Nephron progenitor cell (in vitro differentiated cells): Measurements from ENCODE around the gene RCL1.

ENCODE experiments used
- DNase-seq: peaks from one replicate; pipeline ENCODE4 v3.0.0; 2021
- H3K27ac Mint-ChIP-seq: 2 replicates; pipeline ENCODE4 v1.8.0; 2021; ENCODE audit warnings: mild to moderate bottlenecking, moderate library complexity, mixed read lengths
- H3K27me3 Mint-ChIP-seq: 2 replicates; pipeline ENCODE4 v1.8.0; 2021; ENCODE audit warnings: mild to moderate bottlenecking, low read depth, mixed read lengths; ENCODE audit not compliant: poor library complexity
- H3K36me3 Mint-ChIP-seq: 2 replicates; pipeline ENCODE4 v1.8.0; 2021; ENCODE audit warnings: low read depth, mixed read lengths
- H3K4me1 Mint-ChIP-seq: 2 replicates; pipeline ENCODE4 v1.8.0; 2021; ENCODE audit warnings: mixed read lengths
- H3K4me3 Mint-ChIP-seq: 2 replicates; pipeline ENCODE4 v1.8.0; 2021; ENCODE audit warnings: mild to moderate bottlenecking, moderate library complexity, mixed read lengths
- H3K9me3 Mint-ChIP-seq: 2 replicates; pipeline ENCODE4 v1.8.0; 2021; ENCODE audit warnings: mild to moderate bottlenecking, moderate library complexity, mixed read lengths
- TF ChIP-seq, protein P1 (sequence below): fragments of 200-600 bp; sonication (generic); IDR thresholded peaks from 2 replicates; pipeline ENCODE4 v1.5.0; 2021; ENCODE audit warnings: antibody characterized with exemption

Gene RCL1

DNA sequence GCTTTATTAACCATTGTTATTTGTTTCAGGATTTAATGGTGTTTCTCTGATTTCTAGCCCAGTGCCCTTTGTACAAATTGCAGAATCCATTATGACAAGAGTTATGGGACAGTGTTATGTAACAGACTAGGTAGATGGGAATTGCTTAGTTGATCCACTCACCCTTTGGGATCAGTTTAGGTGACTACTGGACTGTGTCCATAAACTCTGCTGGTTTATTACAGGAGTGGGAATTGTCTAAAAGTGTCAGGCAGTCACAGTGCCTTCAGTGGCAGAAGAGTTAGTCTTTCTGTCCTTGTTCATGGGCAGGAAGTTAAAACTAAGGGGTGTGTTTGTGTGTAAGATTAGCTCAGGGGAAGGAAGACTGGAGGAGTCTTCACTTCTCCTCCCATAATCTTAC lies 29.3 kb downstream of the RCL1 start:
- H3K27me3 Mint-ChIP-seq, result no peaks in the 10 kb centered on the region
- H3K36me3 Mint-ChIP-seq, result peaks cover 12% of the 10 kb centered on the region
- no peaks in the 10 kb centered on the region for H3K9me3 Mint-ChIP-seq
- TF ChIP-seq, protein P1, sequence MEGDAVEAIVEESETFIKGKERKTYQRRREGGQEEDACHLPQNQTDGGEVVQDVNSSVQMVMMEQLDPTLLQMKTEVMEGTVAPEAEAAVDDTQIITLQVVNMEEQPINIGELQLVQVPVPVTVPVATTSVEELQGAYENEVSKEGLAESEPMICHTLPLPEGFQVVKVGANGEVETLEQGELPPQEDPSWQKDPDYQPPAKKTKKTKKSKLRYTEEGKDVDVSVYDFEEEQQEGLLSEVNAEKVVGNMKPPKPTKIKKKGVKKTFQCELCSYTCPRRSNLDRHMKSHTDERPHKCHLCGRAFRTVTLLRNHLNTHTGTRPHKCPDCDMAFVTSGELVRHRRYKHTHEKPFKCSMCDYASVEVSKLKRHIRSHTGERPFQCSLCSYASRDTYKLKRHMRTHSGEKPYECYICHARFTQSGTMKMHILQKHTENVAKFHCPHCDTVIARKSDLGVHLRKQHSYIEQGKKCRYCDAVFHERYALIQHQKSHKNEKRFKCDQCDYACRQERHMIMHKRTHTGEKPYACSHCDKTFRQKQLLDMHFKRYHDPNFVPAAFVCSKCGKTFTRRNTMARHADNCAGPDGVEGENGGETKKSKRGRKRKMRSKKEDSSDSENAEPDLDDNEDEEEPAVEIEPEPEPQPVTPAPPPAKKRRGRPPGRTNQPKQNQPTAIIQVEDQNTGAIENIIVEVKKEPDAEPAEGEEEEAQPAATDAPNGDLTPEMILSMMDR, result no peak
- no peak for DNase-seq
- H3K4me3 Mint-ChIP-seq, result no peak overlapping the region
- peaks cover 5% of the 10 kb centered on the region for H3K4me1 Mint-ChIP-seq
- H3K27ac Mint-ChIP-seq, result peak overlapping the region; percentile 85

DNA sequence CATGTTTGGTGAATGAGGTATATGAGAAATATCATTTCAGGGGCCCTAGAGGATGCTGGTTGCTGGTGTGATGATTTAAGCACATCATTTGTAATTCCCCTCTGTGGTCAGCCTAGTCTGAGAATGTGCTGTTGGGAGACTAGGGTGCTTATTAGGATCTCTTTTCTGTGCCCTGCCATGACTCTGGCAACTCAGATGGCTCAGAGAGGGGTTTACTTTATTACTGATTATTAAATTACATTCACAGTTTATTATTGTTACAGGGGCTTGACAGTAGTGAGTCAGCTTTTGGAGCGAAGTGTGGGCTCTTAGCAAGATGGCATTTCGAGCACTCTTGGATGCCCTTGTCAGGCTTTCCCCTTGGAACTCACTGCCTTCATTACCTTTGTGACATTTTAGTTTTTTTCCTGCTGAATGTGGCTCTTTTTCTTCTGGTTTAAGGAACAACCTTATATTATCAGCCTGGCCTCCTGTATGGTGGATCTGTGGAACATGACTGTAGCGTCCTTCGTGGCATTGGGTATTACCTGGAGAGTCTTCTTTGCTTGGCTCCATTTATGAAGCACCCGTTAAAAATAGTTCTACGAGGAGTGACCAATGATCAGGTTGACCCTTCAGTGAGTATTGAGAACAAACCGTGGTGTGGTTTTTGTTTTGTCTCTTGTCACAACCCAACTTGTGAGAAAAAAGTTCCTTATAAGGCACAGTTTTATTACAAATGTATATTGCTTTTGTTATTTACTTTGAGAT lies 33.8 kb downstream of the RCL1 start:
- no peak overlapping the region for H3K27ac Mint-ChIP-seq
- TF ChIP-seq, protein P1, result no peak
- H3K27me3 Mint-ChIP-seq, result no peaks in the 10 kb centered on the region
- peaks cover 5% of the 10 kb centered on the region for H3K4me1 Mint-ChIP-seq
- H3K9me3 Mint-ChIP-seq, result no peaks in the 10 kb centered on the region
- DNase-seq, result no peak
- H3K36me3 Mint-ChIP-seq, result peaks cover 15% of the 10 kb centered on the region
- H3K4me3 Mint-ChIP-seq, result no peak overlapping the region

GRCh38 chr9:4827224-4827623 lies 34.5 kb downstream of the RCL1 start:
- DNase-seq, result no peak
- no peaks in the 10 kb centered on the region for H3K9me3 Mint-ChIP-seq
- H3K27ac Mint-ChIP-seq, result no peak overlapping the region
- H3K4me3 Mint-ChIP-seq, result no peak overlapping the region
- peaks cover 15% of the 10 kb centered on the region for H3K36me3 Mint-ChIP-seq
- H3K4me1 Mint-ChIP-seq, result peaks cover under 1% of the 10 kb centered on the region
- no peaks in the 10 kb centered on the region for H3K27me3 Mint-ChIP-seq
- TF ChIP-seq, protein P1, result no peak

DNA sequence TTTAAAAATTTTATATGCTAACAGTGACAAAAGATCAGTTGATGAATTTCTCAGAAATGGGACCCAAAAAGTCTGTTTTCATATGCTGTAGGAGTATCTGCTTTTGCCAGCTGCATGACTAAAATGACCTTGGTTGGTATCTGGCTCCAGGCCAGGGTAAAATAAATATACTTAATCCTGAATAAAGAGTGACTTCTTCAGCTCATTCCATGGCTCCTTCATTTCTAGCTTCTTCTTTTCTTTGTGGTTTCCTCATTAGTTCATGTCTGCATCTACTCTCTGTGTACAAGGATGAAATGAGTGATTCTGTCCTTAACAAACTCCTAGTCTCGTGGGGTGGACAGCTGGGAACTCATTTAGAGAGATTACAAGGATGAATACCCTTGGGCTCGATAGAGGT lies 36.0 kb downstream of the RCL1 start:
- H3K27me3 Mint-ChIP-seq, result no peaks in the 10 kb centered on the region
- H3K9me3 Mint-ChIP-seq, result no peaks in the 10 kb centered on the region
- DNase-seq, result no peak
- TF ChIP-seq, protein P1, result no peak
- H3K27ac Mint-ChIP-seq, result no peak overlapping the region
- H3K36me3 Mint-ChIP-seq, result peaks cover 25% of the 10 kb centered on the region
- H3K4me3 Mint-ChIP-seq, result no peak overlapping the region
- H3K4me1 Mint-ChIP-seq, result no peaks in the 10 kb centered on the region

GRCh38 chr9:4829969-4830368 lies 37.2 kb downstream of the RCL1 start:
- DNase-seq, result no peak
- no peaks in the 10 kb centered on the region for H3K27me3 Mint-ChIP-seq
- no peaks in the 10 kb centered on the region for H3K9me3 Mint-ChIP-seq
- no peak overlapping the region for H3K27ac Mint-ChIP-seq
- H3K36me3 Mint-ChIP-seq, result peaks cover 37% of the 10 kb centered on the region
- peaks cover 4% of the 10 kb centered on the region for H3K4me1 Mint-ChIP-seq
- H3K4me3 Mint-ChIP-seq, result no peak overlapping the region
- TF ChIP-seq, protein P1, result no peak

- Mint-ChIP-seq H3K9me3 (no peaks in the 10 kb centered on the region), H3K4me1 (peaks cover 11% of the 10 kb centered on the region), H3K27me3 (no peaks in the 10 kb centered on the region), H3K36me3 (peaks cover 44% of the 10 kb centered on the region), H3K4me3 (no peak overlapping the region), H3K27ac (peak overlapping the region; percentile 77)
- DNase-seq, result no peak
- TF ChIP-seq, protein P1, result no peak
These were observed 38.0 kb downstream of the RCL1 start for GRCh38 chr9:4830699-4831098.
